IMR-90 (cell line): Measurements from ENCODE around the gene NOS3. TPM values are rescaled to one million over a fixed set of nuclear protein-coding genes. Genes with fewer than 3 reads are reported as not detected.

ENCODE experiments used
- ATAC-seq: fragments of 200-7000 bp; cut with Tn5 transposase; 2 replicates; pipeline ENCODE4 v1.9.1; 2020; ENCODE audit warnings: low read depth, mild to moderate bottlenecking, moderate library complexity
- BruUV-seq: library from RNA; stranded (reverse); fragments of 400-500 nt; replicated peaks from 2 replicates; lab custom pipeline; 2021; lab: Mats Ljungman, UMichigan
- CTCF ChIA-PET: fragments of 300-600 bp; formaldehyde crosslinking; extraction: SDS; loops from one replicate; lab custom pipeline; 2021; ENCODE audit warnings: antibody characterized with exemption; lab: Yijun Ruan, JAX
- POLR2A ChIA-PET: fragments of 300-600 bp; sonication (Branson Sonifier 250); formaldehyde crosslinking; loops from one replicate; lab custom pipeline; 2022; ENCODE audit warnings: antibody characterized with exemption; ENCODE audit not compliant: unreplicated experiment; lab: Charles Lee
- DNase-seq: peaks from one replicate; pipeline ENCODE4 v3.0.0; 2013
- H2AFZ ChIP-seq: replicated peaks from 2 replicates; pipeline ENCODE3; 2013; ENCODE audit warnings: low read length, mild to moderate bottlenecking; ENCODE audit not compliant: poor library complexity
- H2AK5ac ChIP-seq: 2 replicates; pipeline ENCODE4 v1.6.1; 2013; ENCODE audit warnings: low read depth, low read length, inconsistent platforms
- H2AK9ac ChIP-seq: replicated peaks from 2 replicates; pipeline ENCODE3; 2013; ENCODE audit warnings: mild to moderate bottlenecking, low read depth, low read length, moderate library complexity; ENCODE audit not compliant: poor library complexity
- H2BK120ac ChIP-seq: 2 replicates; pipeline ENCODE4 v1.6.1; 2013; ENCODE audit warnings: low read depth, low read length, inconsistent platforms
- H2BK15ac ChIP-seq: 3 replicates; pipeline ENCODE4 v1.6.1; 2013; ENCODE audit warnings: low read depth, low read length, inconsistent platforms
- H2BK20ac ChIP-seq: 2 replicates; pipeline ENCODE4 v1.6.1; 2013; ENCODE audit warnings: low read depth, mild to moderate bottlenecking, inconsistent platforms, low read length, moderate library complexity
- H2BK5ac ChIP-seq: 2 replicates; pipeline ENCODE4 v1.6.1; 2013; ENCODE audit warnings: mild to moderate bottlenecking, low read depth, low read length, inconsistent platforms; ENCODE audit not compliant: poor library complexity, severe bottlenecking
- H3K14ac ChIP-seq: replicated peaks from 2 replicates; pipeline ENCODE4 v1.6.1; 2013; ENCODE audit warnings: low read depth, low read length, inconsistent platforms
- H3K18ac ChIP-seq: 2 replicates; pipeline ENCODE4 v1.6.1; 2013; ENCODE audit warnings: low read depth, low read length, control low read depth
- H3K23ac ChIP-seq: 2 replicates; pipeline ENCODE4 v1.6.1; 2013; ENCODE audit warnings: low read depth, low read length, inconsistent platforms
- H3K27ac ChIP-seq: 2 replicates; pipeline ENCODE4 v1.5.1; 2013; ENCODE audit warnings: mild to moderate bottlenecking, control low read depth, low read length; ENCODE audit not compliant: insufficient read depth
- H3K27me3 ChIP-seq: 2 replicates; pipeline ENCODE4 v1.6.1; 2013; ENCODE audit warnings: low read length; ENCODE audit not compliant: control insufficient read depth, insufficient read depth
- H3K36me3 ChIP-seq: 2 replicates; pipeline ENCODE4 v1.6.1; 2013; ENCODE audit warnings: low read length, mixed read lengths; ENCODE audit not compliant: control insufficient read depth, insufficient read depth
- H3K4ac ChIP-seq: 2 replicates; pipeline ENCODE4 v1.6.1; 2013; ENCODE audit warnings: low read depth, low read length, inconsistent platforms
- H3K4me1 ChIP-seq: 2 replicates; pipeline ENCODE4 v1.6.1; 2013; ENCODE audit warnings: low read length, mixed read lengths; ENCODE audit not compliant: control insufficient read depth, insufficient read depth
- H3K4me2 ChIP-seq: 2 replicates; pipeline ENCODE4 v1.6.1; 2013; ENCODE audit warnings: low read depth, mild to moderate bottlenecking, control low read depth, low read length, moderate library complexity
- H3K4me3 ChIP-seq: 2 replicates; pipeline ENCODE4 v1.5.1; 2013; ENCODE audit warnings: low read depth, mild to moderate bottlenecking, control low read depth, low read length, moderate library complexity; ENCODE audit not compliant: insufficient read depth
- H3K56ac ChIP-seq: 2 replicates; pipeline ENCODE4 v1.6.1; 2013; ENCODE audit warnings: low read length, inconsistent platforms; ENCODE audit not compliant: insufficient read depth; ENCODE audit errors: extremely low read depth
- H3K79me1 ChIP-seq, 2 experiments: 2 replicates each; pipeline ENCODE4 v1.6.1; 2013; ENCODE audit warnings: low read length in 2 of 2, inconsistent platforms in 1 of 2, low read depth in 1 of 2
- H3K9ac ChIP-seq: 2 replicates; pipeline ENCODE4 v1.6.1; 2013; ENCODE audit warnings: low read depth, low read length, control low read depth
- H3K9me1 ChIP-seq: 2 replicates; pipeline ENCODE4 v1.6.1; 2013; ENCODE audit warnings: low read length, inconsistent platforms; ENCODE audit not compliant: insufficient read depth
- H3K9me3 ChIP-seq: 2 replicates; pipeline ENCODE4 v1.6.1; 2013; ENCODE audit warnings: low read length; ENCODE audit not compliant: control insufficient read depth, insufficient read depth
- H4K20me1 ChIP-seq: 2 replicates; pipeline ENCODE4 v1.6.1; 2013; ENCODE audit warnings: low read length, inconsistent platforms; ENCODE audit not compliant: insufficient read depth
- H4K5ac ChIP-seq: 2 replicates; pipeline ENCODE4 v1.6.1; 2013; ENCODE audit warnings: mild to moderate bottlenecking, low read depth, low read length, control low read depth
- H4K8ac ChIP-seq, 2 experiments: 2 replicates each; pipeline ENCODE4 v1.6.1; 2013; ENCODE audit warnings: low read depth in 2 of 2, low read length in 2 of 2, control low read depth in 1 of 2, inconsistent platforms in 1 of 2
- H4K91ac ChIP-seq: 2 replicates; pipeline ENCODE4 v1.6.1; 2013; ENCODE audit warnings: low read depth, low read length, inconsistent platforms; ENCODE audit not compliant: insufficient read depth
- BHLHE40 ChIP-seq: fragments of 150-350 bp; IDR thresholded peaks from 2 replicates; pipeline ENCODE4 v1.6.1; 2016; ENCODE audit warnings: mild to moderate bottlenecking, low read depth, low read length
- CEBPB ChIP-seq: IDR thresholded peaks from 2 replicates; pipeline ENCODE4 v1.6.1; 2012; ENCODE audit warnings: low read depth, low read length, improper control_type of control experiment
- CHD1 ChIP-seq: IDR thresholded peaks from 2 replicates; pipeline ENCODE4 v1.6.1; 2012; ENCODE audit warnings: low read depth, low read length, improper control_type of control experiment
- ELK1 ChIP-seq: fragments of 150-350 bp; IDR thresholded peaks from 2 replicates; pipeline ENCODE4 v1.6.1; 2016; ENCODE audit warnings: low read depth, mild to moderate bottlenecking, low read length, moderate library complexity, borderline replicate concordance
- FOS ChIP-seq: fragments of 150-350 bp; IDR thresholded peaks from 2 replicates; pipeline ENCODE4 v1.6.1; 2016; ENCODE audit warnings: low read depth, low read length
- MAZ ChIP-seq: IDR thresholded peaks from 2 replicates; pipeline ENCODE4 v1.6.1; 2012; ENCODE audit warnings: low read depth, mild to moderate bottlenecking, low read length, improper control_type of control experiment, moderate library complexity, borderline replicate concordance
- MXI1 ChIP-seq: IDR thresholded peaks from 2 replicates; pipeline ENCODE4 v1.6.1; 2012; ENCODE audit warnings: low read depth, mild to moderate bottlenecking, low read length, moderate library complexity, borderline replicate concordance
- NFE2L2 ChIP-seq: fragments of 150-350 bp; IDR thresholded peaks from 2 replicates; pipeline ENCODE4 v1.6.1; 2016; ENCODE audit warnings: low read depth, mild to moderate bottlenecking, low read length
- POLR2A ChIP-seq: IDR thresholded peaks from 2 replicates; pipeline ENCODE4 v1.6.1; 2012; ENCODE audit warnings: mild to moderate bottlenecking, low read depth, low read length
- RAD21 ChIP-seq: IDR thresholded peaks from 2 replicates; pipeline ENCODE4 v1.6.1; 2012; ENCODE audit warnings: low read length, improper control_type of control experiment
- RCOR1 ChIP-seq: IDR thresholded peaks from 2 replicates; pipeline ENCODE4 v1.6.1; 2012; ENCODE audit warnings: mild to moderate bottlenecking, low read length, improper control_type of control experiment; ENCODE audit not compliant: insufficient replicate concordance
- RFX5 ChIP-seq: IDR thresholded peaks from 2 replicates; pipeline ENCODE4 v1.8.0; 2012; ENCODE audit warnings: low read depth, mild to moderate bottlenecking, low read length, moderate library complexity
- SMC3 ChIP-seq: fragments of 150-350 bp; IDR thresholded peaks from 2 replicates; pipeline ENCODE4 v1.6.1; 2016; ENCODE audit warnings: low read depth, mild to moderate bottlenecking, antibody characterized with exemption, low read length, moderate library complexity
- WGBS, 2 experiments: methylation state at CpG; one replicate each; pipeline versions ENCODE4 v1.1.5 to v1.1.7; 2013; ENCODE audit warnings: missing lambda C conversion rate in 2 of 2; ENCODE audit not compliant: insufficient read length in 1 of 2; ENCODE audit errors: extremely low coverage in 2 of 2; 5-methylcytosine and 5-hydroxymethylcytosine counted together
- dilution Hi-C: fragments of 300-500 bp; cut with HindIII; formaldehyde crosslinking; loops from one replicate; pipeline ENCODE4 v1.14.3; 2018; ENCODE audit warnings: low sequenced_read_pairs; ENCODE audit not compliant: unreplicated experiment
- in situ Hi-C: fragments of 300-500 bp; cut with MboI; formaldehyde crosslinking; loops from 3 replicates; pipeline ENCODE4 v1.14.3; 2019; ENCODE audit warnings: low sequenced_read_pairs, inconsistent platforms, mixed read lengths
- intact Hi-C: fragments of 100-400 bp; cut with micrococcal nuclease; formaldehyde crosslinking; loops from 2 replicates; pipeline ENCODE4 v1.10.0; 2022
- polyA plus RNA-seq, 3 experiments: library from polyadenylated mRNA; depleted of rRNA; stranded (reverse); fragments of >200 nt; gene quantifications; 2 replicates each; pipeline ENCODE4 v1.2.3, GENCODE V29; 2012; ENCODE audit warnings: low replicate concordance in 1 of 3
- total RNA-seq: library from RNA; depleted of rRNA; stranded (reverse); fragments of >200 nt; gene quantifications from 2 replicates; pipeline ENCODE4 v1.2.3, GENCODE V29; 2012
- TF ChIP-seq, protein P1 (sequence below): conservative IDR thresholded peaks from 2 replicates; pipeline ENCODE4 v1.5.1; 2012; ENCODE audit warnings: mild to moderate bottlenecking, low read depth, low read length, improper control_type of control experiment
- TF ChIP-seq, protein P2 (sequence below): fragments of 150-350 bp; IDR thresholded peaks from 2 replicates; pipeline ENCODE4 v1.6.1; 2017; ENCODE audit warnings: mild to moderate bottlenecking, antibody characterized with exemption, low read length, low read depth

Gene NOS3
- total and polyA plus RNA-seq, 2 of the 4 experiments (the other 2 are of a cell fraction) = 0.72 to 2.0 TPM

DNA sequence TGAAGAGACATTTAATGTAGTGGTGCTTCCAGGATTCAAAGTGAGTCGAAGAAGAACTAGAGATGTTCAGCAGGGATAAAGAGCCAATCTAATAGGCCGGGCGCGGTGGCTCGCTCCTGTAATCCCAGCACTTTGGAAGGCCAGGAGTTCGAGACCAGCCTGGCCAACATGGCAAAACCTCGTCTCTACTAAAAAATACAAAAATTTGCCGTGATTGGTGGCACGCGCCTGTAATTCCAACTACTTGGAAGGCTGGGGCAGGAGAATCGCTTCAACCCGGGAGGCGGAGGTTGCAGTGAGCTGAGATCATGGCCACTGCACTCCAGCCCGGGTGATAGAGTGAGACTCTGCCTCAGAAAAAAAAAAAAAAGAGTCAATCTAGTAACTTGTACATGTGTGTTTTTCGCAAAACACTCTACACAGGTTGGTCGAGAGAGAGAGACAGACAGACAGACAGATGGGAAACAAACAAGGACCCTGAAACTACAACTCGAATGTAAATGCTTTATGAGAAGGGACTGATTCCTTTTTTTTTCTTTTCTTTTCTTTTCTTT, 38.2 kb downstream of the NOS3 start:
- Histone ChIP-seq H2BK15ac (no peak overlapping the region), H2AK9ac (peak overlapping the region; percentile 74), H3K9ac (peak overlapping the region; percentile 6), H3K4me2 (peak overlapping the region; percentile 58), H4K20me1 (no peaks in the 10 kb centered on the region), H4K5ac (peak overlapping the region; percentile 39), H3K9me1 (no peaks in the 10 kb centered on the region), H3K9me3 (no peaks in the 10 kb centered on the region), H2AFZ (peak overlapping the region; percentile 91), H2BK5ac (peak overlapping the region; percentile 15), H3K4me1 (no peaks in the 10 kb centered on the region), H4K8ac (peak overlapping the region; percentile 74 to 75; a peak in 3 of 4 replicates), H2AK5ac (peak overlapping the region; percentile 10), H3K27ac (peak overlapping the region; percentile 25), H4K91ac (peak overlapping the region; percentile 33), H3K14ac (0 out of 2 replicates have a peak overlapping the region, but pooled peaks have one; percentile 1), H3K18ac (no peak overlapping the region), H2BK120ac (peak overlapping the region; percentile 5; the same call in 1 of the 2 replicates), H3K27me3 (no peaks in the 10 kb centered on the region), H3K36me3 (peaks cover 1% of the 10 kb centered on the region; the same call in 1 of the 2 replicates), H3K23ac (peak overlapping the region; percentile 27; the same call in 1 of the 2 replicates), H3K4ac (peak overlapping the region; percentile 60), H2BK20ac (no peak overlapping the region), H3K4me3 (peak overlapping the region; percentile 71), H3K56ac (no peak overlapping the region), H3K79me1 (peaks cover 10 to 23% of the 10 kb centered on the region in 2 experiments; a peak in 3 of 4 replicates)
- WGBS, 2 experiments = 51% methylated on average over 5 of the region's 17 CpGs; no CpG with 5 or more reads in 1 of the 2 experiments
- no peak for DNase-seq
- no TSS peak for BruUV-seq
- no peak for ATAC-seq
- ChIA-PET POLR2A (no interaction called here), CTCF (no interaction called here)
- in situ Hi-C loops (no loop called here), intact Hi-C loops (loop anchor here (1.0 to 2.0 kb wide), 2 partner anchors 58 to 82 kb away; partner anchors contain the start of gene AGAP3), dilution Hi-C loops (no loop called here)
- TF ChIP-seq ELK1 (no peak), POLR2A (no peak), RCOR1 (no peak), MXI1 (no peak), CEBPB (no peak), CHD1 (no peak), RFX5 (no peak), MAZ (no peak), NFE2L2 (no peak), RAD21 (no peak), BHLHE40 (no peak), SMC3 (no peak), FOS (no peak)
- TF ChIP-seq, protein P1, sequence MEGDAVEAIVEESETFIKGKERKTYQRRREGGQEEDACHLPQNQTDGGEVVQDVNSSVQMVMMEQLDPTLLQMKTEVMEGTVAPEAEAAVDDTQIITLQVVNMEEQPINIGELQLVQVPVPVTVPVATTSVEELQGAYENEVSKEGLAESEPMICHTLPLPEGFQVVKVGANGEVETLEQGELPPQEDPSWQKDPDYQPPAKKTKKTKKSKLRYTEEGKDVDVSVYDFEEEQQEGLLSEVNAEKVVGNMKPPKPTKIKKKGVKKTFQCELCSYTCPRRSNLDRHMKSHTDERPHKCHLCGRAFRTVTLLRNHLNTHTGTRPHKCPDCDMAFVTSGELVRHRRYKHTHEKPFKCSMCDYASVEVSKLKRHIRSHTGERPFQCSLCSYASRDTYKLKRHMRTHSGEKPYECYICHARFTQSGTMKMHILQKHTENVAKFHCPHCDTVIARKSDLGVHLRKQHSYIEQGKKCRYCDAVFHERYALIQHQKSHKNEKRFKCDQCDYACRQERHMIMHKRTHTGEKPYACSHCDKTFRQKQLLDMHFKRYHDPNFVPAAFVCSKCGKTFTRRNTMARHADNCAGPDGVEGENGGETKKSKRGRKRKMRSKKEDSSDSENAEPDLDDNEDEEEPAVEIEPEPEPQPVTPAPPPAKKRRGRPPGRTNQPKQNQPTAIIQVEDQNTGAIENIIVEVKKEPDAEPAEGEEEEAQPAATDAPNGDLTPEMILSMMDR = no peak
- TF ChIP-seq, protein P2, sequence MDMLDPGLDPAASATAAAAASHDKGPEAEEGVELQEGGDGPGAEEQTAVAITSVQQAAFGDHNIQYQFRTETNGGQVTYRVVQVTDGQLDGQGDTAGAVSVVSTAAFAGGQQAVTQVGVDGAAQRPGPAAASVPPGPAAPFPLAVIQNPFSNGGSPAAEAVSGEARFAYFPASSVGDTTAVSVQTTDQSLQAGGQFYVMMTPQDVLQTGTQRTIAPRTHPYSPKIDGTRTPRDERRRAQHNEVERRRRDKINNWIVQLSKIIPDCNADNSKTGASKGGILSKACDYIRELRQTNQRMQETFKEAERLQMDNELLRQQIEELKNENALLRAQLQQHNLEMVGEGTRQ = no peak
